SK-N-SH treated with all-trans-retinoic acid at 6 μM for 48 hours (cell line): ENCODE measurements around the gene CAMK2N2.

Source experiments
- ARNTL ChIP-seq: fragments of 450-650 bp; formaldehyde crosslinking; IDR thresholded peaks from 2 replicates; pipeline ENCODE4 v1.5.0; 2020; ENCODE audit warnings: low read depth, mild to moderate bottlenecking, moderate library complexity, borderline replicate concordance
- SNAI2 ChIP-seq: fragments of 250-450 bp; sonication (Bioruptor Pico); IDR thresholded peaks from 2 replicates; pipeline ENCODE4 v1.5.0; 2020; ENCODE audit warnings: mild to moderate bottlenecking, moderate library complexity
- ZFP30 ChIP-seq: fragments of 450-650 bp; formaldehyde crosslinking; IDR thresholded peaks from 2 replicates; pipeline ENCODE4 v1.5.0; 2022; ENCODE audit warnings: mild to moderate bottlenecking, moderate library complexity
- TF ChIP-seq, protein P1 (sequence below): fragments of 250-450 bp; sonication (Bioruptor Pico); IDR thresholded peaks from 2 replicates; pipeline ENCODE4 v1.8.0; 2021; ENCODE audit warnings: low read depth, mild to moderate bottlenecking, moderate library complexity, borderline replicate concordance
- TF ChIP-seq, protein P2 (sequence below): fragments of 250-450 bp; sonication (Bioruptor Pico); IDR thresholded peaks from 2 replicates; pipeline ENCODE4 v1.5.1; 2021; ENCODE audit warnings: mild to moderate bottlenecking, moderate library complexity
- TF ChIP-seq, protein P3 (sequence below): fragments of 250-450 bp; sonication (Bioruptor Pico); IDR thresholded peaks from 2 replicates; pipeline ENCODE4 v1.8.0; 2020; ENCODE audit warnings: mild to moderate bottlenecking, moderate library complexity, borderline replicate concordance

DNA sequence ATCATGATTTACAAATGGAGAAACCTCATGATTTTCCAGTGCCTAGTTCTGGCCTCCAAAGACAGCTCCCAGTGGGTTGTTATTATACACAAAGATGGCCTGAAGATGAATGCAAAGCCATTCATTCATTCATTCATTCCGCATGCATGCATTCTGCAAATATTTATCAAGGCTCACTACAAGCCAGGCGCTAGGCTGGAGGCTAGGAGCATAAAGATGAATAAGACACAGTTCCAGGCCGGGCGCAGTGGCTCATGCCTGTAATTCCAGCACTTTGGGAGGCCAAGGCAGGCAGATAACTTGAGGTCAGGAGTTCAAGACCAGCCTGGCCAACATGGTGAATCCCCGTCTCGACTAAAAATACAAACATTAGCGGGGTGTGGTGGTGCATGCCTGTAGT lies 35.3 kb upstream of the CAMK2N2 start:
- TF ChIP-seq ARNTL (no peak), ZFP30 (no peak), SNAI2 (CRISPR knock-in tag) (no peak)
- TF ChIP-seq, protein P1, sequence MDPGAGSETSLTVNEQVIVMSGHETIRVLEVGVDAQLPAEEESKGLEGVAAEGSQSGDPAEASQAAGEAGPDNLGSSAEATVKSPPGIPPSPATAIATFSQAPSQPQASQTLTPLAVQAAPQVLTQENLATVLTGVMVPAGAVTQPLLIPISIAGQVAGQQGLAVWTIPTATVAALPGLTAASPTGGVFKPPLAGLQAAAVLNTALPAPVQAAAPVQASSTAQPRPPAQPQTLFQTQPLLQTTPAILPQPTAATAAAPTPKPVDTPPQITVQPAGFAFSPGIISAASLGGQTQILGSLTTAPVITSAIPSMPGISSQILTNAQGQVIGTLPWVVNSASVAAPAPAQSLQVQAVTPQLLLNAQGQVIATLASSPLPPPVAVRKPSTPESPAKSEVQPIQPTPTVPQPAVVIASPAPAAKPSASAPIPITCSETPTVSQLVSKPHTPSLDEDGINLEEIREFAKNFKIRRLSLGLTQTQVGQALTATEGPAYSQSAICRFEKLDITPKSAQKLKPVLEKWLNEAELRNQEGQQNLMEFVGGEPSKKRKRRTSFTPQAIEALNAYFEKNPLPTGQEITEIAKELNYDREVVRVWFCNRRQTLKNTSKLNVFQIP: no peak
- TF ChIP-seq, protein P2, sequence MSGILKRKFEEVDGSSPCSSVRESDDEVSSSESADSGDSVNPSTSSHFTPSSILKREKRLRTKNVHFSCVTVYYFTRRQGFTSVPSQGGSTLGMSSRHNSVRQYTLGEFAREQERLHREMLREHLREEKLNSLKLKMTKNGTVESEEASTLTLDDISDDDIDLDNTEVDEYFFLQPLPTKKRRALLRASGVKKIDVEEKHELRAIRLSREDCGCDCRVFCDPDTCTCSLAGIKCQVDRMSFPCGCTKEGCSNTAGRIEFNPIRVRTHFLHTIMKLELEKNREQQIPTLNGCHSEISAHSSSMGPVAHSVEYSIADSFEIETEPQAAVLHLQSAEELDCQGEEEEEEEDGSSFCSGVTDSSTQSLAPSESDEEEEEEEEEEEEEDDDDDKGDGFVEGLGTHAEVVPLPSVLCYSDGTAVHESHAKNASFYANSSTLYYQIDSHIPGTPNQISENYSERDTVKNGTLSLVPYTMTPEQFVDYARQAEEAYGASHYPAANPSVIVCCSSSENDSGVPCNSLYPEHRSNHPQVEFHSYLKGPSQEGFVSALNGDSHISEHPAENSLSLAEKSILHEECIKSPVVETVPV (CRISPR knock-in tag): no peak
- TF ChIP-seq, protein P3, sequence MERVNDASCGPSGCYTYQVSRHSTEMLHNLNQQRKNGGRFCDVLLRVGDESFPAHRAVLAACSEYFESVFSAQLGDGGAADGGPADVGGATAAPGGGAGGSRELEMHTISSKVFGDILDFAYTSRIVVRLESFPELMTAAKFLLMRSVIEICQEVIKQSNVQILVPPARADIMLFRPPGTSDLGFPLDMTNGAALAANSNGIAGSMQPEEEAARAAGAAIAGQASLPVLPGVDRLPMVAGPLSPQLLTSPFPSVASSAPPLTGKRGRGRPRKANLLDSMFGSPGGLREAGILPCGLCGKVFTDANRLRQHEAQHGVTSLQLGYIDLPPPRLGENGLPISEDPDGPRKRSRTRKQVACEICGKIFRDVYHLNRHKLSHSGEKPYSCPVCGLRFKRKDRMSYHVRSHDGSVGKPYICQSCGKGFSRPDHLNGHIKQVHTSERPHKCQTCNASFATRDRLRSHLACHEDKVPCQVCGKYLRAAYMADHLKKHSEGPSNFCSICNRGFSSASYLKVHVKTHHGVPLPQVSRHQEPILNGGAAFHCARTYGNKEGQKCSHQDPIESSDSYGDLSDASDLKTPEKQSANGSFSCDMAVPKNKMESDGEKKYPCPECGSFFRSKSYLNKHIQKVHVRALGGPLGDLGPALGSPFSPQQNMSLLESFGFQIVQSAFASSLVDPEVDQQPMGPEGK (CRISPR knock-in tag): no peak
